TTC549 (cell line): Measurements from ENCODE around the gene WIZ.
"Not testable (repeated sequence)": the region's sequence is repeated elsewhere in the genome, so short reads cannot be mapped to it uniquely, and the experiment has no call there.

ENCODE experiments used
- FAIRE-seq: peaks from 2 replicates; lab custom pipeline; 2012; peaks lifted over from hg19 to GRCh38; lab: Jason Lieb, UNC

The WIZ gene

DNA sequence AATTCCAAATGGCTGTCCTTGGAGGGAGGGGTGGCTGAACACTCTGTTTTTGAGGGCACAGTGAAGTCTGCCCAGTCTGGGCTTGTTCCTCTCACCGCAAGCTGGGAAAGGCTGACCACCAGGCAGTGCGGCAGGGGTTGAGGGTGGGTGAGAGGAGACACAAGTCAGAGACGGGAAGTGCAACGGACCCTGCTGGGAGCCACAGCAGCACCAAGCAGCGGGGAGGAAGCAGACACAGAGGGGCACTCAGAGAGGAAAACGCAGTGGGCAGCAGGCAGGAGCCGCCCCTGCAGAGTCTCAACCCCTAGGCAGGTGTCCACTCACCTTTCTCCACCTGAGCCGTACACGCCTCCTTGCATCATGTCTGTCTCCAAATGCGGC lies 46.6 kb downstream of the WIZ start:
- no peak for FAIRE-seq

DNA sequence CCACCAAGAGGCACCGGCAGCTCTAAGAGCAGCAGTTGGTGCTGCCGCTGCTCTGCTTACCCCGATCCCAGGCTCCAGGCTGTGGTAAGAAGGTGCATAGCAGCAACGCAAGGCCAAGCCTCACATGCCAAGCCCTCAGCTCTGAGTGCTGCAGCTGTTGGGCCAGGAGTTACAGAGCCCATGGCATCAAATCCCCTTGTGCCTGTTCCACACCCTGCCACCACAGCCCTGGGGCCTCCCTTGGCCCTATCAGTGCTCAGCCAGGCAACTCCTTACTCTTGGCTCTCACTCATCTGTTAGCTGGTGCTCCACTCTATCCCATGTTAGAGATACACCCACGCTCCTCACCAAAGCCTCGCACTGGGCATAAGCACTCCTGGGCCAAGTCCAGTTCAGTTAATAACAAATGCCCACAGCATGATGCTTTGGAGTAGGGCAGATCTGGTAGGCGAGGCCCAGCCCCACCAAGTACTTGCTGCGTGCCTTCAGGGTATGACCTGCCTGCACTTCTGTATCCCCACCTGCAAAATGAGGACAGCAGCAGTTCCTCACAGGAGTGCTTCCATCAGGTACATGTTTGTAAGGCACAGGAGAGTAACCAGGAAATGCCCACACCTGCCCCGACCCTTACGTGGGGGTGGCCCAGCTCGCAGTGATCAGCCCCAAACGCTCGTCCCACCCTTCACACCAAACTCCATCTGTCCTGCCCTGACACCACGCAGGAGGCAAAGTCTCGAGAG lies 47.2 kb downstream of the WIZ start:
- no peak for FAIRE-seq

DNA sequence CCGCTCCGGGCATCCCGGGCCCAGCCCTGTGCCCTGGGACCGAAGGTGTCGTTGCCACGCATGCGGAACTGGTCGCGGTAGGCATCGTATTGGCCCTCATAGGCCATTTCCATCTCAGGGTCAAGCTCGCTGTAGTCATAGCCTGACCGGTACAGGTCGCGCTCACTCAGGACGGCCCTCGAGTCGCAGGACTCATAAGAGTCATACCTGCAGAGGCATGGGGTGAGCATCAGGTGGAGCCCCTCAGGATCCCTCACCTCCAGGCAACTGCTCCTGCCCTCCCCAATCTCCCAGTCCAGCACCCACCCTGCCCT lies 48.4 kb downstream of the WIZ start:
- FAIRE-seq: no peak

DNA sequence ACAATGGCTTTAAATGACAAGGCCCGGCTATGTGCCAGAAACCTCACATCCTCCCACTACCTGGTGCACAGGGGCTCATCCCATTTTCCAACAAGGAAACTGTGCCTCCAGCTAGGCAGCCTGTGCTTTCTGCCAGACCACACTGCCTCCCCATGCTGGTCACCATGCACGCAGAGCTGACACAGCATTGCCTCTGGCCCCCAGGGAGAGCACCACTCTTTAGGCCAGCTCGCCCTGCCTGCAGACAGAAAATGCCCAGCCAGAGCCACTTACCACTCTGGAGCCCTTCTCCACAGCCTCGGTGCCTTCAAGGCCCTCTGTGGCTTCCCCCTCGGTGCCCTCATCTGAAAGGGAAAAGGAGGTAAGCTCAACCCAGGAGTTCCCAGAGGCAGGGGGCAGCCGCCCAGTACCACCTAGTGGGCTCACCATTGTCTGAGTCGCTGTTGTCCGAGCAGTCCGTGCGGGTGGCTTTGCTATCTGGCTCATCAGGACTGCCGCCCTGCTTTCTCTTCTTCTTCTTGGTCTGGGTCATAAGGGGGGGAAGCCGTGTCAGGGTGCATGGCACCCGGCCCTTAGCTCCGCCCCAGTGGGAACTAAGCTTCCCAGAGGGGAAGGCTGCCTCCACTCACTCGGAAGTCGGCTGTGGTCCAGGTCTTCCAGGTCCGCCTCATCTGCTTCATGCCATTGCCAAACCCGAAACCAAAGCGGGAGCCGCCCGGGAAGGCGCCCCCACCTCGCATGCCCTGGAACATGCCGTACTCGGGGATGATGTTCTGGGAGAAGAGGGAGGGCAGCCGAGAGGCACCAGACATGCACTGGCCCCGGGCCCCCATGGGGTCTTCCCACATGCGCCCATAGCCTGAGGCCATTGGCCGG lies 49.0 kb downstream of the WIZ start:
- no peak for FAIRE-seq

DNA sequence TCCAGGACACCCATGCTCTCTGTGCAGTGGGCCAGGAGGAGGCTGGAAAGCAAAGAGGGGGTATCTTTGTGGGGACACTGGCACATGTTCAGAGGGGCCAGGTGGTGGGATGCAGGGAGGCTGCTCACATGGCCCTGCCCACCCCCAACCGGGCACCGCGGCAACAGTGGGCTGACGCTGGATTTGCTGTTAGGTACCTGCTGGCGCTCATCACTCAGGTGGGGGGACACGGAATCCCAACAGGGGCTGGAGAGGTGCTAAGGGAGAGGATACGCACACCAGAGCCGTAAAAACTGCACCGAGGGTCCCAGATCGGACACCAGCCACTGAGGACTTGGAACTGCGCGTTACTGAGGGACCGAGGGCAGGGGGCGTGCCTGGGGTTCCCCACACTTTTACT lies 50.1 kb downstream of the WIZ start:
- FAIRE-seq: no peak

DNA sequence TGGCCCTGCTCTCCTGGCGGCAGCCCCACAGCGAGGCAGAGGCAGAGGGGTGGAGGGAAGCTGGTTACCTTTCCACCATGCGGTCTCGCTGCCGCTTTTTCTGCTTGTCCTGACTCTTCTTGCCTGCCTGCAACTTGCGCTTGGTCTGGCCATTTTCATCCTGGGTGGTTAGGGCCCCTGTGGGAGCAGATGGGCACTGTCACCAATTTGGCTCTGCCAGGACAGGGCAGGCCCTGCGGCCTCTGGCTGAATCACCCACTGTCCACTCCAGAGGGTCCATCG lies 50.6 kb downstream of the WIZ start:
- FAIRE-seq: no peak

DNA sequence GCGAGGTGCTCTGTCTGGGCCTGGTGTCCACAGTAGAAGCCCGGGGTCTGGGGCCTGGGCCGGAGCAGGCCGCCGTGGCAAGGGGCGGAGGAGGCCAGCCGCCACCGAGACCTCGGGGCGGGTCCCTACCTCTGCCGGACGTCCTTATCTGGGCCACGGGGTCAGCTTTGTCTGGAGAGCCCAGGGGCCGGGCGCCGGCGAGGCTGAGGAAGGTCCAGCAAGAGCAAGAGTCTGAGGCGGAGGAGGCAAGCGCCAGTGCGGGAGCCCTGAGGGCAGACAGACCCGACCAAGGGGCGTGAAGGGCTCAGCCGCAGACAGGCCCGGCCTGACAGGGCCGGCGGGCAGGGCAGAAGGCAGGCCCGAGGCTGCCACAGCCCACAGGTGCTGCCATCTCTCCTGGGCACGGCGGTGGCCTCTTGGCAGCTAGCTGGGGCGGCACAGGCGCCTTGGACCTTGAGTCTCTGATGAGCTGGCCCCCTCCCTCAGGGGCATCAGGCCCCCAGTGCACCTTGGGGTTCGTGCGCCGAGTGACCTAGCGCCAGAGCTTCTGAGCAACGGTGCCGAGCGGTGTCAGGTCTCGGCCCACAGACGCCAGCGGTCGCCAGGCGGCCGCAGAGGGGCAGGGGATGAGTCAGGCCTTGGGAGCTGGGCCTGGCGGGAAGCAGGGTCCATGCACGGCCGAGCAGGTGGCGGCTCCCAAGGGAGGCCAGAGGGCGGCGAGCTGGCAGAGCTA lies 51.1 kb downstream of the WIZ start:
- FAIRE-seq: no peak

DNA sequence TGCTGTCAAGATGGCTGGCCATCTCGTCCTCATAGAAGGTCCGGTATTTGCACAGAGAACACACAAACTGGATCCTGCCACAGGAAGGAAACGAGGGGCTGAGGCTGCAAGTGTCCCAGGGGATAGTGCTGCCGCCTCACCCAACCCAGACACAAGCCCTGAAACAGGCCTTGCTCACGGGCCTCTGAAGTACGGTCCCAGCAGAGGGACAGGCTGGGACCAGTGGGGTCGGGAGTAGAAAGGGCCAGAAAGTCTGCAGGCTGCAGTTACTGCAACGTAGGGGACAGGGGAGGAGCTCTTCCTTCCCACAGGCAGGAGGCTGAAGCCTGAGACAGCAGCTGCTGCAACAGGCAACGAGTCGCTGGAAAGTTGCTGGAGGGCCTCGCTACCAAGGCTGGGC lies 52.0 kb downstream of the WIZ start:
- FAIRE-seq: no peak

DNA sequence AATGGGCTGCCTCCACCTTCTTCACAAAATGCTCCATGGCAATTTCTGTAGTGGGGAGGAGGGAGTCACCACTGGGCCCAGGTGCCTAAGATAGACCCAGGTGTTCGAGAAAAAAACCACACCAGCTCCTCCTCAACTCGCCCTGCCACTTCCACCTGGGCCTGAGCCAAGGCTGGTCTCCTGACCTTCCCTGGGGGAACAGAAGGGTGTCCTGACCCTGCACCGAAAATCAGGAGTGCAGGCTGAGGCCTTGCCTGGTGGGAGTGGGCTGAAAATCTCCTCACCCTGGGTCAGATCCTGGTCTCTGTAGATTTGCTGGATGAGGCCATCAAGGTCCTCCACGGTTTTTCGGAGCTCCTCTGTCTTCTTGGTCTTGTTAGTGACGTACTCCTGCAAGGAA lies 52.5 kb downstream of the WIZ start:
- FAIRE-seq: no peak

DNA sequence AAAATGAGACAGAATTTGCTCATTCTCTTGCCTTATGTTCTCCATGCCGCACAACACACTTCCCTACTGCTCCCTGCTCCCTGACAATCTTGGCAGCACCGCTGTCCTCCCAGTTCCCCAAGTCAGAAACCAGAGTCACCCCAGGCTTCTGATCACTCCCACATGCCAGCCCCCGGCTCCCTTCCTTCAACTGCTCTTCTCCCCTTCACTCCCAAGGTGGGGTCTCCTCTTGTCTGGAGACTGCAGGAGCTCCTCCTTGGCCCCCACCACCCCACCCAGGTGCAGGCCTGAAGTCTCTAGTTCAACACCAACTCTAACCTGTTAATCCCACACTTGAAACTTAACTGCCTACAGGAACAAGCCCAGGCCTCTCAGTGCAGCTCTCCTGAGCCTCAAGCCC lies 53.3 kb downstream of the WIZ start:
- no peak for FAIRE-seq

DNA sequence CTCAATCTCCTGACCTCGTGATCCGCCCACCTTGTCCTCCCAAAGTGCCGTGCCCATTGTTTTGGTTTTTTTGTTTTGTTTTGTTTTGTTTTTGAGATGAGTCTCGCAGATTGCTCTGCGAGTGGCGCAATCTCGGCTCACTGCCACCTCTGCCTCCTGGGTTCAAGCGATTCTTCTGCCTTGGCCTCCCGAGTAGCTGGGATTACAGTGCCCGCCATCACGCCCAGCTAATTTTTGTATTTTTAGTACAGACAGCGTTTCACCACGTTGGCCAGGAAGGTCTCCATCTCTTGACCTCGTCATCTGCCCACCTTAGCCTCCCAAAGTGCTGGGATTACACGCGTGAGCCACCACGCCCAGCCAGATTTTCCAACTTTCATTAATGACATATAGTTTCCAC lies 54.5 kb downstream of the WIZ start:
- FAIRE-seq: not testable (repeated sequence)

DNA sequence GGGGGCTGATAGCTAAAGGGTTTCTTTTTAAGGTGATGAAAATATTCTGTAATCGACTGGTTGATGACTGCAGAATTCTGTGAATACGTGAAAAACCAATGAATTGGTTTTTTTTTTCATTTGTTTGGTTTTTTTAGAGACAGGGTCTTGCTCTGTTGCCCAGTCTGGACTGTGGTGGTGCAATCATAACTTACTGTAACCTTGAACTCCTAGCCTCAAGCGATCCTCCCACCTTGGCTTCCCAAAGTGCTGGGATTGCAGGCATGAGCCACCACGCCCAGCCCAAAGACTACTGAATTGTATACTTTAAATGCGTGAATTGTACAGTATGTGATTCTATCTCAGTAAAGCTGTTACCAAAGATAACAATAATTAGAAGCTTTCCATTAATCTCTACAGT lies 55.3 kb downstream of the WIZ start:
- FAIRE-seq: no peak

DNA sequence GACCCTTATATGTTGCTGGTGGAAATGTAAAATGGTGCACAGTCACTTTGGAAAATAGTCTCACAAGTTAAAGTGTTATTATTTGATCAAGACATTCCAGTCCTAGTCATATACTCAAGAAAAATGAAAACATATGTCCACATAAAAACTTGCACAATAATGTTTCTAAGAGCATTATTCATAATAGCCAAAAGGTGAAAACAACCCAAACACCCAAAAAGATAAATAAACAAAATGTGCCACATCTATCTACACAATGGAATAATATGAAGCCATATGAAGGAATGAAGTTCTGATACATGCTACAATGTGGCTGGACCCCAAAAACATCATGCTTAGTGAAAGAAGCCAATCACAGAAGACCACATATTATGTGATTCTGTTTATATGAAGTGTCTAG lies 55.8 kb downstream of the WIZ start:
- no peak for FAIRE-seq

DNA sequence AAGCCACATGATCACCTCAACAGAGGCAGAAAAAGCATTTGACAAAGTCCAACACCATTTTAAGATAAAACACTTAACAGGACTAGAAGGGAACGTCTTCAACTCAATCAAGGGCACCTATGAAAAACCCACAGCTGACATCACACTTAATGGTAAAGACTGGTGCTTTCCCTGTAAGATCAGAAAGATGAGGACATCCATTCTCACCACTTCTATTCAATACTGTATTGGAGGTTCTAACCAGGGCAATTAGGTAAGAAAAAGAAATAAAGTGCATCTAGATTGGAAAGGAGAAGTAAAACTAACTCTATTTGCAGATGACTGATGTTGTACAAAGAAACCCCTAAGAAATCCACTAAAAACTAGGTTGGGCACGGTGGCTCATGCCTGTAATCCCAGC lies 58.9 kb downstream of the WIZ start:
- FAIRE-seq: no peak

DNA sequence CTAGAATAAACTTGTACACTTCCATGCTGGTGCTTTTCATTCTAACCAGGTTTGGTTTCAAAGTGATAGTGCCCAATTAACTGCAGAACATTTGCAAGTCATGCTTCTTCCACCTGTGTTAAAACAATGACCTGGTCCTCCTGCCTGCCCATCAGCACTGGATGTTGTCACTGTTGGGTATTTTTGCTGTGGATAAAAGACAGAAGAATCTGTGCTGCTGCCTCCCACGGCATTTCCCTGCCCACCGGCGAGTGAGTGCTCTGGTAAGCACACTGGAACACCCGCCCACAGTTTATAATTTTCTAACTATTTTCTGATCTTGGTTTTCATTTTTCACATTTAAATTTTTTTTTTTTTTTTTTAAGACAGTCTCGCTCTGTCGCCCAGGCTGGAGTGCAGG lies 67.9 kb downstream of the WIZ start:
- FAIRE-seq: no peak

DNA sequence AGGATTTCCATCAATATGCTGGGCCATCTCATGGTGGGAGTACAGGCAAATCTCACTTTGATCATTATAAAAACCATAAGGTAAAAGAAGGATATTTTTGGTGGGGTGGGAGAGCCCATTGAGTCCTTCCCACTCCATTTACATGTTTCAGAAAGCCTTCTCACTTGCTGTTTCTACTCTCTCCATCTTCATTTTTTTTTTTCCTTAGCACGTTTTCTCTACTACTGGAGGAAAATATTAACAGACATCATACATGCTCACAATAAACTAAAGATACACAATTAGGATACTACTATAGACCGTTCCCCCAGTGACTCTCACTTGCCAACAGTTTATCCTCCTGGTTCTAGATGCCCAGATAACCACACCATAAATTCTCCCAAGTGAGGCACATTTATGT lies 68.3 kb downstream of the WIZ start:
- FAIRE-seq: no peak

DNA sequence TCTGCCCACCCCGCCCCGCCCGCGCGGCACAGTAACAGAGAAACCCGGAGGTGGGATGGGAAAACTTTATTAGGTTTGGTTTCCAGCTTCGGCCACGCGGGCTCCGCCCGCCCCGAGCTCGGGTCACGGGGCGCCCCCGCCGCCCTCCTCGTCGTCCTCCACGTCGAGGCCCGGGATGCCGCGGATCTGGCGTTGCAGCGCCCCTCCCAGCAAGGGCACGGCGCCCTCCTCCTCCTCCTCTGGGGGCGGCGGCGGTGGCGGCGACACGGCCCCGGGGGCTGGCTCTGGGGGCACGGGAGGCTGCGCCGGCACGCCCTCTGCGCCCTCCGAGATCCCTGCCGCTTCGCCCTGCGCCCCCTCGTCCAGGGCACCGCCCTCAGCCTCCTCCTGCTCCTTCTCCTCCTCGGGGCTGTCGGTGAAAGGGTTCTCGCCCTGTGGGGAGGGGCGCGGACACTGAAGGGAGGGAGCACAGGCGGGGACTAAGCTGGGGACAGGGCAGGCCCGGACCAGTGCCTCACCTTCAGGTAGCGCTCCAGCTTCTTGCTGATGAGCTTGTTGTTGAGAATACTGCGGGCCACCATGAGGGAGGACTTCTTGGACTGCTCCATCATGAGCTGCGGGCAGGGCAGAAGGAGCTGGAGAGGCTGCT lies 69.6 kb downstream of the WIZ start:
- FAIRE-seq: no peak

DNA sequence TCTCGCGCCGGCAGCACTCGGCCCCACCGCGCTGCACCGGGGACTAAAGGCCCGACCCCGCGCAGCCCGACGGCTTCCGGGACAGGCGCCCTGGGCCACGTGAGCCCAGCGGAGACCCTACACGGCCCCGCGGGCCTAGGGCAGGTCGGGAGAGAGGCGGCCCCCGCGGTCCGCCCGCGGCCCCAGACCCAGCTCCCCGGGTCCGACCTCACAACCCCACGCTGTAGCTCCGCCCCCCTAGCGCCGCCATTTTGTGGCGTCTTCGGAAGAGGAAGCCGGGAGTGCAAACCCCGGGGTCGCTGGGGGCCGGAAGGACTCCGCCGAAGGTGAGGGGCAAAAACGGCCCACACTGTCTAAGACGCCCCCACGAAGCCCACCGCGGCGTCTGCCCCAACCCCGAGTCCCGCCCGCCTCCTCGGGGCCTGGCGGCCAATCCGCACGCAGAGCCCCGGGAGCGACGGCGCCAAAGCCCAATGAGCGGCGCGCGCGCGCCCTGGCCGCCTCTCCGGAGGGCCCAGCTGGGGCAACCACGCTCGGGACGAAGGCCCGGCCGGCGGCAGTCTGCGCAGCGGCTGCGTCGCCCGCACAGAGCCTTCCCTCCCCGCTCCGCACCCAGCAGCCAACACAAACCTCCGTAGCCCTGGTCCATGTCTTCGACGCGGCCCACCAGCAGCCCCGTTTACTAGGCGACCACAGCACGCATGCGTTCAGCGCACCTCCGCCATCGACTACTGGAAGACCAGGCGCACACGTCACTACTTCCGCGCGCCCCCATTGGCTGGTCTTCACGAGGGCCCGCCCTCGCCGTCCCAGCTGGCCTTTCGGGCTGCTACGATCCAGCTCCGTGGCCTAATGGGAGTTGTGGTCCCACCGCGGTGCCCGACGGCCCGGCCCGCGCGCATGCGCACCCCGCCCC lies 70.4 kb downstream of the WIZ start, which contains the start of gene AKAP8:
Gene AKAP8, minus strand, starts transcription at position 705 of the 916 bp plus-strand sequence. Its CDS starts 56 bp downstream, at position 649.
- no peak for FAIRE-seq

DNA sequence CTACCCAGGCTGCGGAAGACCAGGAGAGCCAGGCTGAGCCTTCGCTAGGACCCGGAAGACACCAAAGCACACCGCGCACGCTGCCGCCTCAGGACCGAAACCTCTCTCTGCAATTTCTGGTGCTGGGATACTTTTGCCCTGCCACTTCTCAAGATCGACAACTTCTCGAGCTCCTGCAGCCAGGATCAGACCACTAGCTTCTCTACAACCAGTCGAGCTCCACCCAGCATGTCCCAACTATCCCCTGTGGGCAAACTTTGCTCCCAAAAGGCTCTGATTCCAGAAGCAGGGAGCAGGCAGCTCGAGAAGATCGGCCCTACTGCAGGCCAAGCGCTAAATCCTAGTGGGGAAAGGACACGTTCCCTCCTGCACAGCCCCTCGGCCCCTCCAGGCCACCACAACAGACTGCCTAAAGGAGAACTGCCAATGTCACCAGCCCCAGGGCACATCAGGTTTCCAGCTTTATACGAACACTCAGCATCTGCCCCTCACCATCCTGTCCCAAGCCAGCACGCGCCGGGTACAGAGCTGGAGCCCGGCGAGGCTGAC lies 71.1 kb downstream of the WIZ start:
- no peak for FAIRE-seq

DNA sequence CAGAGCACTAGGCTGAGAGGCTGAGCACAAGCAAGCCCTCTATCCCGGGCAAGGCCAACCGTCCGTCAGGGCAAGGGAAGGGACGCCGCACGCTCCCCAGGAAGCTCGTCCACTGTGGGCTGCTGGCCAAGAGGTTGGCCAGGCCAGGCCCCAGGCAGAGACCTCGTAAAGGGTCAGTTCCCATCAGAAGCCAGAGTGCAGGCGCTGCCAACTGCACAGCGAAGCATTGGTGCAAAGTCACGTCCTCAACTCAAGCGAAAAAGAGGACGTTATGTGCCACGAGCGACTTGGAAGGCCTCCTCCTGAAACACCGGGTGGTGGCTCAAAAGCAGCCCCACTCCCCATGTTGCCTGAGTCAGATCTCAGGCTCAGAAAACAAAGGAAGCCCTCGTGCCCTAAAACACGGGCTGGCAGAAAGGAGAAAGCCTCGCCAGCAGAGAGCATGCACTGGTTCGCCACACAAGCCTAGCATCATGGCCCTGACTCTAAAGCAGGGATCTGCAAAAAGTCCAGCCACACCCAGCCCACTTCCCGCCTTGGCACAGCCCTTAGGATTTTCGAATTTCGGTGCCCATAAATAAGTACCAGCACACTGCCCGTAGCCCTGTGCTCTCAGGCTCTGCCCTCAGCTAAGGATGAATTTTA lies 74.8 kb downstream of the WIZ start:
- no peak for FAIRE-seq

DNA sequence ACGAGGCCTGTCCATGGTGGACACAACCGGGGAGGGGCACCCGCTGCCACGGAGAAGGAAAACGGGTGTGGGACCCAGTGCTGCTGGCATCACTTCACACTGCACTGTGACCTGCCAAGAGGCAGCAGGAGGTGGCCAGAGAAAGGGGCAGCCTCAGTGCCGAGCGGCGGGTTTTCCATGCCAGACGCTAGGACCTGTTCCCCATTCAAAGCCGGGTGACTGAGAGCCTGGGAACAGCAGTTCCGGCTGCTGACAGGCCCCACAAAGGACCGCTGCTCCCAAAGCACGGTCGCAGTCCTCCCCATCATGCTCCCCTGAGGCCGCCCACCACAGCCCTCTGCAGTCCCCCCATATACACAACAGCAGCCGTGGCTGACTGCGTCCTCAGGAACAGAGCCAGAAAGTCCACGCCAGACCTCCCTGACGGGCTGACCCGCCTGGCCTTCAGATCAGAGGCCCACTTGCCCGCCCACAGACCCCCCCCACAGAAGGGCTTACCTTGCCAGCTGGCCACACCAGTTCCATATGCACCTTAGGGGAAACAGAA lies 75.6 kb downstream of the WIZ start:
- no peak for FAIRE-seq
